Measurements from ENCODE around the gene OSBPL1A.
"Not testable (repeated sequence)": the region's sequence is repeated elsewhere in the genome, so short reads cannot be mapped to it uniquely, and the experiment has no call there.

Gene OSBPL1A

GRCh38 chr18:24380163-24380747, 17.4 kb downstream of the OSBPL1A start:
- no peak for DNase-seq (ENCODE audit: low spot score)
- Mint-ChIP-seq H3K4me1 (ENCODE audit: low read depth) (peaks cover 2% of the 10 kb centered on the region), H3K4me3 (no peak overlapping the region), H3K9me3 (no peaks in the 10 kb centered on the region), H3K27ac (no peak overlapping the region), H3K27me3 (ENCODE audit: low read depth) (peaks cover 4% of the 10 kb centered on the region), H3K36me3 (ENCODE audit: low read depth) (no peaks in the 10 kb centered on the region)

- no peak for DNase-seq (ENCODE audit: low spot score)
- peaks cover 2% of the 10 kb centered on the region for H3K4me1 Mint-ChIP-seq (ENCODE audit: low read depth)
- H3K9me3 Mint-ChIP-seq, result no peaks in the 10 kb centered on the region
- no peaks in the 10 kb centered on the region for H3K27me3 Mint-ChIP-seq (ENCODE audit: low read depth)
- H3K4me3 Mint-ChIP-seq, result no peak overlapping the region
- H3K27ac Mint-ChIP-seq, result no peak overlapping the region
- no peaks in the 10 kb centered on the region for H3K36me3 Mint-ChIP-seq (ENCODE audit: low read depth)
Observed at GRCh38 chr18:24378598-24378997, 19.0 kb downstream of the OSBPL1A start.

- not testable (repeated sequence) for H3K36me3 Mint-ChIP-seq (ENCODE audit: low read depth); H3K27me3 Mint-ChIP-seq (ENCODE audit: low read depth); H3K4me1 Mint-ChIP-seq (ENCODE audit: low read depth); H3K27ac Mint-ChIP-seq; H3K9me3 Mint-ChIP-seq; H3K4me3 Mint-ChIP-seq; DNase-seq (ENCODE audit: low spot score)
Observed at GRCh38 chr18:24376531-24376930, 21.1 kb downstream of the OSBPL1A start.

GRCh38 chr18:24373328-24373727, 24.3 kb downstream of the OSBPL1A start:
- Mint-ChIP-seq H3K27me3 (ENCODE audit: low read depth) (peaks cover 9% of the 10 kb centered on the region), H3K4me1 (ENCODE audit: low read depth) (peaks cover 24% of the 10 kb centered on the region), H3K4me3 (no peak overlapping the region), H3K27ac (no peak overlapping the region), H3K36me3 (ENCODE audit: low read depth) (peaks cover 3% of the 10 kb centered on the region), H3K9me3 (no peaks in the 10 kb centered on the region)
- DNase-seq (ENCODE audit: low spot score), result no peak

GRCh38 chr18:24372279-24372872, 25.2 kb downstream of the OSBPL1A start:
- peaks cover 25% of the 10 kb centered on the region for H3K4me1 Mint-ChIP-seq (ENCODE audit: low read depth)
- H3K9me3 Mint-ChIP-seq, result no peaks in the 10 kb centered on the region

GRCh38 chr18:24370120-24370519, 27.5 kb downstream of the OSBPL1A start:
- no peak overlapping the region for H3K27ac Mint-ChIP-seq
- H3K36me3 Mint-ChIP-seq (ENCODE audit: low read depth), result peaks cover 3% of the 10 kb centered on the region
- no peaks in the 10 kb centered on the region for H3K9me3 Mint-ChIP-seq
- no peak for DNase-seq (ENCODE audit: low spot score)
- peaks cover 12% of the 10 kb centered on the region for H3K27me3 Mint-ChIP-seq (ENCODE audit: low read depth)
- no peak overlapping the region for H3K4me3 Mint-ChIP-seq
- peaks cover 25% of the 10 kb centered on the region for H3K4me1 Mint-ChIP-seq (ENCODE audit: low read depth)

More at GRCh38 chr18:24372279-24372872, 25.2 kb downstream of the OSBPL1A start:
- Mint-ChIP-seq H3K4me3 (no peak overlapping the region), H3K27ac (no peak overlapping the region), H3K36me3 (ENCODE audit: low read depth) (peaks cover 3% of the 10 kb centered on the region), H3K27me3 (ENCODE audit: low read depth) (peaks cover 9% of the 10 kb centered on the region)
- DNase-seq (ENCODE audit: low spot score), result no peak

- peak; percentile 32 for DNase-seq (ENCODE audit: low spot score)
Observed at GRCh38 chr18:24369426-24369825, 28.2 kb downstream of the OSBPL1A start.

GRCh38 chr18:24368749-24369148, 28.9 kb downstream of the OSBPL1A start:
- Mint-ChIP-seq H3K4me1 (ENCODE audit: low read depth) (peaks cover 25% of the 10 kb centered on the region), H3K27ac (peak overlapping the region; percentile 17), H3K9me3 (no peaks in the 10 kb centered on the region), H3K4me3 (peak overlapping the region; percentile 25), H3K36me3 (ENCODE audit: low read depth) (peaks cover 3% of the 10 kb centered on the region), H3K27me3 (ENCODE audit: low read depth) (peaks cover 15% of the 10 kb centered on the region)
- DNase-seq (ENCODE audit: low spot score), result peak; percentile 64

More at GRCh38 chr18:24369426-24369825, 28.2 kb downstream of the OSBPL1A start:
- Mint-ChIP-seq H3K4me1 (ENCODE audit: low read depth) (peaks cover 25% of the 10 kb centered on the region), H3K36me3 (ENCODE audit: low read depth) (peaks cover 3% of the 10 kb centered on the region), H3K9me3 (no peaks in the 10 kb centered on the region), H3K27me3 (ENCODE audit: low read depth) (peaks cover 12% of the 10 kb centered on the region), H3K27ac (no peak overlapping the region), H3K4me3 (peak overlapping the region; percentile 29)

GRCh38 chr18:24366328-24366727, 31.3 kb downstream of the OSBPL1A start:
- Mint-ChIP-seq H3K36me3 (ENCODE audit: low read depth) (no peaks in the 10 kb centered on the region), H3K9me3 (no peaks in the 10 kb centered on the region), H3K27ac (no peak overlapping the region), H3K27me3 (ENCODE audit: low read depth) (peaks cover 14% of the 10 kb centered on the region), H3K4me1 (ENCODE audit: low read depth) (peaks cover 22% of the 10 kb centered on the region), H3K4me3 (no peak overlapping the region)
- no peak for DNase-seq (ENCODE audit: low spot score)

- no peaks in the 10 kb centered on the region for H3K36me3 Mint-ChIP-seq (ENCODE audit: low read depth)
- peaks cover 13% of the 10 kb centered on the region for H3K4me1 Mint-ChIP-seq (ENCODE audit: low read depth)
- H3K27ac Mint-ChIP-seq, result no peak overlapping the region
- no peaks in the 10 kb centered on the region for H3K9me3 Mint-ChIP-seq
- no peak overlapping the region for H3K4me3 Mint-ChIP-seq
- H3K27me3 Mint-ChIP-seq (ENCODE audit: low read depth), result peaks cover 14% of the 10 kb centered on the region
- no peak for DNase-seq (ENCODE audit: low spot score)
Observed at GRCh38 chr18:24364177-24364576, 33.4 kb downstream of the OSBPL1A start.

GRCh38 chr18:24362757-24363156, 34.9 kb downstream of the OSBPL1A start:
- DNase-seq (ENCODE audit: low spot score), result no peak
- peaks cover 14% of the 10 kb centered on the region for H3K27me3 Mint-ChIP-seq (ENCODE audit: low read depth)
- no peaks in the 10 kb centered on the region for H3K36me3 Mint-ChIP-seq (ENCODE audit: low read depth)
- no peak overlapping the region for H3K27ac Mint-ChIP-seq
- H3K9me3 Mint-ChIP-seq, result no peaks in the 10 kb centered on the region
- peaks cover 3% of the 10 kb centered on the region for H3K4me1 Mint-ChIP-seq (ENCODE audit: low read depth)
- H3K4me3 Mint-ChIP-seq, result no peak overlapping the region

GRCh38 chr18:24359787-24360530, 37.7 kb downstream of the OSBPL1A start:
- not testable (repeated sequence) for H3K4me1 Mint-ChIP-seq (ENCODE audit: low read depth); H3K9me3 Mint-ChIP-seq; H3K4me3 Mint-ChIP-seq; H3K27ac Mint-ChIP-seq; H3K36me3 Mint-ChIP-seq (ENCODE audit: low read depth)
- H3K27me3 Mint-ChIP-seq (ENCODE audit: low read depth), result peaks cover 14% of the 10 kb centered on the region
- peak; percentile 14 for DNase-seq (ENCODE audit: low spot score)

- peaks cover 9% of the 10 kb centered on the region for H3K27me3 Mint-ChIP-seq (ENCODE audit: low read depth)
- no peaks in the 10 kb centered on the region for H3K9me3 Mint-ChIP-seq
- no peak overlapping the region for H3K27ac Mint-ChIP-seq
- no peaks in the 10 kb centered on the region for H3K36me3 Mint-ChIP-seq (ENCODE audit: low read depth)
- H3K4me3 Mint-ChIP-seq, result no peak overlapping the region
- H3K4me1 Mint-ChIP-seq (ENCODE audit: low read depth), result peaks cover 2% of the 10 kb centered on the region
- no peak for DNase-seq (ENCODE audit: low spot score)
Observed at GRCh38 chr18:24354278-24354677, 43.3 kb downstream of the OSBPL1A start.

- Mint-ChIP-seq H3K4me1 (ENCODE audit: low read depth) (peaks cover 5% of the 10 kb centered on the region), H3K27me3 (ENCODE audit: low read depth) (peaks cover 20% of the 10 kb centered on the region), H3K36me3 (ENCODE audit: low read depth) (no peaks in the 10 kb centered on the region), H3K4me3 (no peak overlapping the region), H3K27ac (no peak overlapping the region), H3K9me3 (no peaks in the 10 kb centered on the region)
- no peak for DNase-seq (ENCODE audit: low spot score)
Observed at GRCh38 chr18:24346254-24346653, 51.4 kb downstream of the OSBPL1A start.
